Measurements from ENCODE around the gene B4GALT4.
"Not testable (repeated sequence)": the region's sequence is repeated elsewhere in the genome, so short reads cannot be mapped to it uniquely, and the experiment has no call there.

Gene B4GALT4

DNA sequence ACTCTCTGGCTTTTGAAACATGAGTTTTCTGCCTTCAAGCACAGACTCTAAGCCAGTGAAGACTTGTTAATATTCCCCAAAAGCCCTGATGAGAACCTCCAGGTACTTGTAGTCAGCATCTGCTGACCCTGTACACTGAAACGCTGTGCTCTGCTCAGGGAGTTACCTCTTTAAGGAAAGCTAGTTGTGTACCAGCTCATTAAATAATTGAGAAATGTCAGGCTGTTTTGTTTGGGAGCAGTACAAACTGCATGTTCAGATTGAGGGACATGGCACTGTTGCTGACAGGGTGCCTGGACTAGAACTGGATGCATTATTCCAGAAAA is 45.6 kb downstream of the B4GALT4 start:
- no peak for DNase-seq

DNA sequence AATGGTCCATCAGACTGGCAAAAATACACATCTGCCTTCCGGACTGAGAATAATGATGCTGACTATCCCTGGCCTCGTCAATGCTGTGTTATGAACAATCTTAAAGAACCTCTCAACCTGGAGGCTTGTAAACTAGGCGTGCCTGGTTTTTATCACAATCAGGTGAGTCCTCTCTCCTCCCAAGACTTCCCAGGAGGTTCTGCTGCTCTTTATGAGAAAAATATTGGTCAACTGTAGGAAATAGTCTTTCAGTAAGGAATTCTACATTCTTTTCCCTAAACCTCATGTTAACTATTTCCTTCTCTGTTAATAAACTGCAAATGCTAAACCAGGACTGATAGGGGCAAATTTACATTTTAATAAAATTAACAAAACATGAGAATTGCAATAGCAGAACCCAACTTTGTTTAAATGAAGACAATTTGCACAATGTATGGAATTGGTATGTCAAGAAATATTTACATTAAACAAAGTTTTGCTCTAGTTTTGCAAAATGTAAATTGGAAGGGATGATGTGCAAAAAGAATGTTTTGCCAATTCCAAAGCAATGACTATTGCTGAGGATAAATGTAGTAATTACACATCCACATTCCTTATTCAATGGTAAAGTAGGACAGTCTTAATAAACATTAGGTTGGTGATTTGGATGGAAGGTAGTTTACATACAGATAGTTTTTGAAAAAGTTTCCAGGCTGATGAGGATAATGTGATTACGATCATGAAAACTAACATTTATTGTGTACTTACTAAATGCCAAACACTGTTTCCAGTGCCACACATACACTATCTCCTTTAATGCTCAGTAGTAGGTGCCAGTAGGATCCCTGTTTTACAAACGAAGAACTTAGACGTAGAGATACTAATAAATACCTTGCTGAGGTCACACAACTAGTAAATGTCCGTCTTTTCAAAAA is 46.2 kb downstream of the B4GALT4 start:
- DNase-seq = no peak

DNA sequence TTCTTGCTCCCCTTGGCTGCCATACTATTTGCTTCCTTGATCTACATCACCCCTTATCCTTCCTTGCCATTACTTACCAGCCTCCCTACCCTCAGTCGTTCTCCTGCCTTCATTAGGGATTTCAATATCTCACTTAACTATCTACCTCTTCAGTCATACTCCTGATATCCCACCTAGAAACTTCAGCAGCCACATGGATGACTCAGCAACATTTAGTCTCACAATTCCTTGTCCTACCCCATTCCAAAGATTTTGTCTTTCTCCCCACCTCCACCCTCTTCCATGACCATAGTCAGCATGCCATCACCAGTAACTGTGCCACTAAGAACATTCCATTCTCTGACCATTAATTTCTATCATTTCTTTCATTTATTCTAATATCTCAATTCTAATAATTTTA is 48.9 kb downstream of the B4GALT4 start:
- DNase-seq = no peak

- DNase-seq = no peak
Observed at GRCh38 chr3:119187266-119187665, 53.4 kb downstream of the B4GALT4 start.

DNA sequence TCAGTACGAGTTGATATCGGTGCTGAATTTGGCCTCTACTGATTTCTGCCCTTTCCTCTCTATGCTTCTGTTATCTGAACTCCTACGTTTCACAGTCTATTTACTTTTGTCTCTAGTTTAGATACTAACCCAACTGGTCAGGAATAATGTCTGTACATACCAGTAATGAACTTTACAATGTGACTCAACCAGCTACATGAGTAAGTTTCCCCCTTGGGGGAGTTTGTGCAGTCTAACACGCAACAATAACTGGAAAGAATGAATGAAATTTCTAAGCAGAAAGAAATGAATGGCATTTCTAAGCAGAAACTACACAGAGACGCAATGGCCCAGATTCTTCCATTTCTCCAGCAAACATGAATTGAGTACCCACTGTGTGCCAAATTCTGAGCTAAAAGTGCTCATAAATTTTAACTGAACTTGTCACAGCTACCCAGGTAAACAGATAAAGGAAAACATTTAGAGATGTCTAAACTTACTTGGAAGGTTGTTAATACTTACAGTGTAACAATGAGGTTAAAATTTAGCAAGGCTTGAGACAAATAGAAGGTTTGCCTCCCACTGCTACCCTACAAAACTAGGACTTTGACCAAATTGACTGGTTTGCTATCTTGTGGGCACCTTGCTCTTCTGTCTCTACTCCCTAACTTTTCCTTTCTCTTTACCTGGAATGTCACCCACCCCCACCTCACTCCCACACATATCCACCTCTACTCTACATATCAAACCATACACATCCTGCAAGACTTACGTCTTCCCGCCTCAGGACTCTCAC is 55.7 kb downstream of the B4GALT4 start:
- no peak for DNase-seq

DNA sequence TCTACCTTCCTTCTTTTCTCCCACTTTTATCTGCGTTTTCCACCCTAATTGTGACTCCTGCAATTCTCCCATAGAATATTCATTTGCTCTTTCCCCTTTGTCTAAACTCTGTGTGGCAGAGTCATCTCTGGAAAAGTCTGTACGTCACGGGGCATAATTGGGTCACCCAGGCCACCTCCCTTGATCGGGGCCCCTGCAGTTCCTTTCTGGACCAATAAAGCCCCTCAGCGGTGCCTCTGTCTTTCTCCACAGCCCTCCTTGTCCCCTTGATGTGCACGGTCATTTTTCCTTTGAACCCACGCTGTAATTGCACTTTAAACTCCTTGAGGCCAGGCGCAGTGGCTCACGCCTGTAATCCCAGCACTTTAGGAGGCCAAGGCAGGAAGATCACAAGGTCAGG is 56.6 kb downstream of the B4GALT4 start:
- DNase-seq = no peak

GRCh38 chr3:119181765-119182164 is 58.9 kb downstream of the B4GALT4 start:
- DNase-seq = no peak

DNA sequence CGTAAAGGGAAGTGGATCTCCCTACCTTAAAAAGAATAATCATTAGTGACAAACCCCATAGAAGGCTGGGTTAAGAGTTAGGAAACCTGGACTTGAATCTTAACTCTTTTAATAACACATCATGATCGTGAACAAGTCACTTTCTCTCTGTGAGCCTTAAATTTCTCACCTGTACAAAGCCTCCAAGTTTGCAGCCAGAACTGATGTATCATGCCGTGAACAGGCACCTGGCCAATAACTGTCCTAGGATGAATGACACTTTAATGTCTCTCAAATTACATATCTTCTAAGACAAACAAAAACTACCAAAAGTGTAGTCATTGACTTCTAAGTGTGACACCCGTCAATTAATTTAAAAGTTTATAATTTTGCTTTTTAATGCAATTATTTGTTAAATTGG is 63.4 kb downstream of the B4GALT4 start:
- no peak for DNase-seq

- DNase-seq = no peak
Observed at GRCh38 chr3:119176778-119177177, 63.9 kb downstream of the B4GALT4 start.

- DNase-seq = no peak
Observed at GRCh38 chr3:119175872-119176756, 64.6 kb downstream of the B4GALT4 start.

- no peak for DNase-seq
Observed at GRCh38 chr3:119173325-119173724, 67.4 kb downstream of the B4GALT4 start, which contains the start of gene UPK1B. UPK1B (plus strand) TSS chr3:119173598; CDS start chr3:119186742, 13,144 bp downstream.

DNA sequence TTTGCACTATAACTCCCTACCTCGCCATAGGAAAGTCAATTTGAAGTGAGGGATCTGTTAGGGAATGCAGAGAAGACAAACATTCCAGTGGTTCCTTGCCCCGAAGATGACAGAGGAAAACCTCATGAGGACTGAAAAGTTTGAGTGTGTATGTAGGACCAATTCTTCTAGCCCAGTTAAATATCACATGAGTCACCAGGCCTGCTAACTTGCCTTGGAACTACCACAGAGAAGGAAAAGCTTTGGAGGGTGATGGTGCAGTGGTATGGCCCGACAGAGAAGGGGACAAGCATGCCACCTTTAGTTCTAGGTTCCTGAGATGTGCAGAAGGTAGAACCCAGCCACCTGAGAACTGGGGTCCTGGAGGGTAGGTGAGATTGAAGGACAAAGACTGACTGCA is 69.9 kb downstream of the B4GALT4 start:
- no peak for DNase-seq

- DNase-seq = not testable (repeated sequence)
Observed at GRCh38 chr3:119164745-119165144, 75.9 kb downstream of the B4GALT4 start.

Data from effector CD8-positive, alpha-beta T cell (primary cell).